ENCODE data around the gene MYPN.
A peak's percentile ranks its signal among the peaks of the same experiment; 100 is the strongest.

The MYPN gene

GRCh38 chr10:68125772-68126171, 16.5 kb downstream of the MYPN start:
- TF ChIP-seq CTCF (conservative IDR thresholded peaks at IDR 0.05; ENCODE audit: low read depth, low read length) = no peak
- no peak overlapping the region for H3K4me3 ChIP-seq (ENCODE audit: low read depth, low read length)
- DNase-seq (ENCODE audit: low read depth) = no peak

GRCh38 chr10:68128015-68128414, 18.7 kb downstream of the MYPN start:
- no peak for TF ChIP-seq CTCF (conservative IDR thresholded peaks at IDR 0.05; ENCODE audit: low read depth, low read length)
- no peak overlapping the region for H3K4me3 ChIP-seq (ENCODE audit: low read depth, low read length)
- DNase-seq (ENCODE audit: low read depth) = no peak

GRCh38 chr10:68132391-68132790, 23.1 kb downstream of the MYPN start:
- TF ChIP-seq CTCF (conservative IDR thresholded peaks at IDR 0.05; ENCODE audit: low read depth, low read length) = no peak
- no peak overlapping the region for H3K4me3 ChIP-seq (ENCODE audit: low read depth, low read length)
- DNase-seq (ENCODE audit: low read depth) = no peak

- TF ChIP-seq CTCF (conservative IDR thresholded peaks at IDR 0.05; ENCODE audit: low read depth, low read length) = no peak
- no peak for DNase-seq (ENCODE audit: low read depth)
- no peak overlapping the region for H3K4me3 ChIP-seq (ENCODE audit: low read depth, low read length)
These were observed 24.2 kb downstream of the MYPN start for GRCh38 chr10:68133523-68133922.

- no peak for TF ChIP-seq CTCF (conservative IDR thresholded peaks at IDR 0.05; ENCODE audit: low read depth, low read length)
- H3K4me3 ChIP-seq (ENCODE audit: low read depth, low read length) = no peak overlapping the region
- DNase-seq (ENCODE audit: low read depth) = peak; percentile 47
These were observed 26.1 kb downstream of the MYPN start for GRCh38 chr10:68135362-68135761.

- peak; percentile 64 for DNase-seq (ENCODE audit: low read depth)
- no peak overlapping the region for H3K4me3 ChIP-seq (ENCODE audit: low read depth, low read length)
- no peak for TF ChIP-seq CTCF (conservative IDR thresholded peaks at IDR 0.05; ENCODE audit: low read depth, low read length)
These were observed 26.9 kb downstream of the MYPN start for GRCh38 chr10:68135922-68136792.

- TF ChIP-seq CTCF (conservative IDR thresholded peaks at IDR 0.05; ENCODE audit: low read depth, low read length) = no peak
- no peak overlapping the region for H3K4me3 ChIP-seq (ENCODE audit: low read depth, low read length)
- DNase-seq (ENCODE audit: low read depth) = peak; percentile 41
These were observed 27.9 kb downstream of the MYPN start for GRCh38 chr10:68137171-68137570.
